ENCODE data around the gene CYP2C8.

- no peak for TF ChIP-seq CTCF (IDR thresholded peaks at IDR 0.05)
- no peak for TF ChIP-seq IRF2 (CRISPR knock-in tag; IDR thresholded peaks at IDR 0.05; ENCODE audit: borderline replicate concordance, low read depth)
- no peak for TF ChIP-seq CDX4 (CRISPR knock-in tag; IDR thresholded peaks at IDR 0.05; ENCODE audit: borderline replicate concordance)
- no peak for TF ChIP-seq MAX (CRISPR knock-in tag; IDR thresholded peaks at IDR 0.05)
- TF ChIP-seq GTF2I (CRISPR knock-in tag; conservative IDR thresholded peaks at IDR 0.05) = no peak
- no peak for TF ChIP-seq JAZF1 (CRISPR knock-in tag; IDR thresholded peaks at IDR 0.05)
- no peak for TF ChIP-seq ZNF121 (CRISPR knock-in tag; IDR thresholded peaks at IDR 0.05)
- TF ChIP-seq E2F1 (CRISPR knock-in tag; IDR thresholded peaks at IDR 0.05) = no peak
- TF ChIP-seq AFF4 (CRISPR knock-in tag; IDR thresholded peaks at IDR 0.05; ENCODE audit: borderline replicate concordance) = no peak
- no peak for TF ChIP-seq USF2 (CRISPR knock-in tag; IDR thresholded peaks at IDR 0.05)
- no peak for TF ChIP-seq USF1 (CRISPR knock-in tag; IDR thresholded peaks at IDR 0.05)
- TF ChIP-seq ATF1 (CRISPR knock-in tag; IDR thresholded peaks at IDR 0.05) = no peak
These were observed 42.8 kb downstream of the CYP2C8 start for GRCh38 chr10:95026461-95026860.

Measured in WTC11 (cell line).